ENCODE data around the gene PLA2G7.

PLA2G7 gene

GRCh38 chr6:46758960-46759753 is 24.0 kb upstream of the PLA2G7 start:
- no peak overlapping the region for H3K4me3 ChIP-seq (ENCODE audit: control insufficient read depth, low read depth, low read length)
- DNase-seq (ENCODE audit: low read depth): no peak
- TF ChIP-seq CTCF (conservative IDR thresholded peaks at IDR 0.05; ENCODE audit: control insufficient read depth, insufficient read depth, low read depth, low read length): no peak

GRCh38 chr6:46757214-46757596 is 22.0 kb upstream of the PLA2G7 start:
- TF ChIP-seq CTCF (conservative IDR thresholded peaks at IDR 0.05; ENCODE audit: control insufficient read depth, insufficient read depth, low read depth, low read length): no peak
- peak; percentile 56 for DNase-seq (ENCODE audit: low read depth)

GRCh38 chr6:46756469-46757213 is 21.5 kb upstream of the PLA2G7 start:
- peak; percentile 33 for DNase-seq (ENCODE audit: low read depth)
- H3K4me3 ChIP-seq (ENCODE audit: control insufficient read depth, low read depth, low read length): no peak overlapping the region
- no peak for TF ChIP-seq CTCF (conservative IDR thresholded peaks at IDR 0.05; ENCODE audit: control insufficient read depth, insufficient read depth, low read depth, low read length)

More at GRCh38 chr6:46757214-46757596, 22.0 kb upstream of the PLA2G7 start:
- H3K4me3 ChIP-seq (ENCODE audit: control insufficient read depth, low read depth, low read length): no peak overlapping the region

GRCh38 chr6:46755865-46756264 is 20.7 kb upstream of the PLA2G7 start:
- no peak for DNase-seq (ENCODE audit: low read depth)
- H3K4me3 ChIP-seq (ENCODE audit: control insufficient read depth, low read depth, low read length): no peak overlapping the region
- TF ChIP-seq CTCF (conservative IDR thresholded peaks at IDR 0.05; ENCODE audit: control insufficient read depth, insufficient read depth, low read depth, low read length): no peak

- no peak overlapping the region for H3K4me3 ChIP-seq (ENCODE audit: control insufficient read depth, low read depth, low read length)
- TF ChIP-seq CTCF (conservative IDR thresholded peaks at IDR 0.05; ENCODE audit: control insufficient read depth, insufficient read depth, low read depth, low read length): no peak
- no peak for DNase-seq (ENCODE audit: low read depth)
Measured at GRCh38 chr6:46751658-46752057, 16.5 kb upstream of the PLA2G7 start.

GRCh38 chr6:46749731-46750130 is 14.6 kb upstream of the PLA2G7 start:
- no peak overlapping the region for H3K4me3 ChIP-seq (ENCODE audit: control insufficient read depth, low read depth, low read length)
- DNase-seq (ENCODE audit: low read depth): no peak
- no peak for TF ChIP-seq CTCF (conservative IDR thresholded peaks at IDR 0.05; ENCODE audit: control insufficient read depth, insufficient read depth, low read depth, low read length)
